Stimulated activated CD4-positive, alpha-beta T cell treated with anti-CD3 and anti-CD28 coated beads, TNF-alpha, amount 100 ng/mL, for 48 hours (primary cell): ENCODE measurements around the gene ARHGAP8.
"Not testable (repeated sequence)": the region's sequence is repeated elsewhere in the genome, so short reads cannot be mapped to it uniquely, and the experiment has no call there.

Experiments used
- DNase-seq, 3 donors: peaks; one replicate each; pipeline ENCODE4 v3.0.0-alpha.2; 2020; ENCODE audit warnings: low read depth in 3 of 3

ARHGAP8 gene

DNA sequence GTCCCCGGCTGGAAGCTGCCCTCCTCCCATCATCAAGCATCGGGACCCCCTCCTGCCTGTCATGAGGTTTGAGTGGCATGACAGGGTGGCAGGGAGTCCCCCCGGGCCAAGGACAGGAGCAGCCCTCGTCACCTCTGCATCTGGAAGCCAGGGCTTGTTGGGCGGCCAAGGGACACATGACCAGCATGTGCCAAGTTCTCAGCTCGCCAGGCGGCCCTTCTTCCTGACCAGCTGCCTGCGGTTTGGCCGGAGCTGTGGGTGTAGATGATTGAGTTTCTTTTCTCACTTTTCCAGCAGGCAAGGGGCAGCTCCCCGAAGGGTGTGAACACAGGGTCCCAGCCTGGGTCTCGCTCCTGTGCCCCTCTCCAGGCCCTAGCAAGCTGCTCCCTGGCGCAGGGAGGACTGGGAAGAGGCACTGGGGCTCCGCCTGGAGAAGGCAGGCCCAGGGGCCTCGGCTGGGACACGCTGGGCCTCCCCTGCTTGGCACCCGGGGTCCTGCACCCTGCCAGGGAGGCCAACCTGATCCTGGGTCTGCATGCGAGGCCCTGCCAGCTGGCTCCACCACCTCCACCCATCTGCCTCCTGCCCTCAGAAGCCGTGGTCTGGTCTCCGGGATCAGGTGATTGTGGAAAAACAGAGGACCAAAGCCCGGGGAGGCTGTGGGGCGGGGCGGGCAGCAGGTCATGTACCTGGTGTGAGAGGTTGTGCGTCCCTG is 13.4 kb downstream of the ARHGAP8 start:
- DNase-seq, result no peak

GRCh38 chr22:44773082-44773481 is 20.7 kb downstream of the ARHGAP8 start:
- no peak for DNase-seq

DNA sequence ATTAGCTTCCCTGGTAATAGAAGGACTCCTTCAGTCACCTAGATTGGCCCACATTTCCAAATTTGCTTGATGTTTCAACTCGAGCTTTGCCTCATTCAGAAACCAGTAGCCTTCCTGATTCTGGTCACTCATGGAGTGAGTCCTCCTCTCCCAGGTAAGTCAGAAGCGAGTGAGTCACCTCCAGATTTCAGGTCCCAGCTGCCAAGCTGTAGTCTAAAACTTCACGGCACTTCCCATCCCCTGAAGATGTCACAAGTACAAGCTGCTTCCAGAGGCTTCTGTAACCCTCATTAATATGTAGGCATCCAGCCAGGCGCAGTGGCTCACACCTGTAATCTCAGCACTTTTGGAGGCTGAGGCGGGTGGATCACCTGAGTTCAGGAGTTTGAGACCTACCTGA is 23.5 kb downstream of the ARHGAP8 start:
- no peak for DNase-seq

- DNase-seq, result no peak
Observed at GRCh38 chr22:44776605-44777363, 24.4 kb downstream of the ARHGAP8 start.

GRCh38 chr22:44777364-44777755 is 25.0 kb downstream of the ARHGAP8 start:
- no peak for DNase-seq

DNA sequence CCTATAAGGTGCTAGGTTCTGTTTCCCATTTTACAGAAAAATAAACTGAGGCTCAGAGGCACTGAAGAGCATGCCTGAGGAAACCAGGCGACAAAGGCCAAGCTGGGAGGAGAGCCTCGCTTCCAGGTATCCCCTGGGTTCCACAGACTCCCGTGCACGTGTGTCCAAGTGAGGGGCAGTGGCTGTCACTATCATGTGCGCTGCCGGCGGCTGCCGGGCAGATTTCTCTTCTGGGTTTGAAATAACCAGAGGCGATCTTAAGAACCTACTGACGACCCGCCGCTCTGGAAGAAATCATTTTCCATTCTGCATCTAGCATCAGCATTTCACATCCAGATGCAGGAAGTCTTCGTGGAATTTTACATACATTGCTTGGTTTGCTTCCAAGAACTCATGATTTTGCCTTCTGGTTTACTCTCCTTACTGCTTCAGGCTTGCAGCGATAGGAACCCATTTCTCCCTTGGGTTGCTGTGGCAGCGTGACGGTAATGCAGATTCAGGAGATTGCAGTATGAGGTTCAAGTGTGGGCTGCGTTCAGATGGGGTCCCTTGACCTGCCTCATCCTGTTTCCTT is 28.6 kb downstream of the ARHGAP8 start:
- DNase-seq, result no peak

GRCh38 chr22:44782363-44782963 is 30.1 kb downstream of the ARHGAP8 start:
- DNase-seq, result no peak

DNA sequence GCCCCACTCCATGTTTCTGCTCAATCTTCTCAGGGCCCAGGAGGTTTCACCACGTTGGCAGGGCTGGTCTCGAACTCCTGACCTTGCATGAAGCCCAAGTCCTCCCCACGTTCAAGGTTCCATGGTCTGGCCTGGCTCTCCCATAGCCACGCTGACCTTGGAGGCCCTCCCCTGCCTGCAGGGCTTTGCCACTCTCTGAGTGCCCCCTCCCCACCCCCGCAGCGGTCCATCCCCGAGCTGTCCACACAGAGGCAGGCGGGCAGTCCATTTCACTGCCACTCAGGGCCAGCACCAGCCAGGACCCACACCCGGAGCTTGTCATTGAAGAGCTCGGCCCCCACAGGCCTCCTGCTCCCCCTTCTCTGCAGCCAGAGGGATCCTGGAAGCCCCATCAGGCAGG is 30.7 kb downstream of the ARHGAP8 start:
- DNase-seq, result no peak

GRCh38 chr22:44783581-44783980 is 31.2 kb downstream of the ARHGAP8 start:
- no peak for DNase-seq

DNA sequence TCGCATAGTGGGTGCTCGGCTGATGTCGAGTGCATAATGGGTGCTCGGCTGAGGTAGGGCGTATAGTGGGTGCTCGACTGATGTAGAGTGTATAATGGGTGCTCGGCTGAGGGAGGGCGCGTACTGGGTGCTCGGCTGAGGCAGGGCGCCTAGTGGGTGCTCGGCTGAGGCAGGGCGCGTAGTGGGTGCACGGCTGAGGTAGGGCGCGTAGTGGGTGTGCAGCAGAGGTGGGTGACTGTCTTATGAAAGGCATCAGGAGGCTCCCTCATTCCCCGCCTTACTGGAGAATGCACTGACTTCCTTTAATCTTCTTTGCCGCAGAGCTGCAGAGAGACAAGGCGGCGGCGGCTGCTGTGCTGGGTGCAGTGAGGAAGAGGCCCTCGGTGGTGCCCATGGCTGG is 33.8 kb downstream of the ARHGAP8 start:
- no peak for DNase-seq

- no peak for DNase-seq
Observed at GRCh38 chr22:44786610-44787009, 34.2 kb downstream of the ARHGAP8 start.

DNA sequence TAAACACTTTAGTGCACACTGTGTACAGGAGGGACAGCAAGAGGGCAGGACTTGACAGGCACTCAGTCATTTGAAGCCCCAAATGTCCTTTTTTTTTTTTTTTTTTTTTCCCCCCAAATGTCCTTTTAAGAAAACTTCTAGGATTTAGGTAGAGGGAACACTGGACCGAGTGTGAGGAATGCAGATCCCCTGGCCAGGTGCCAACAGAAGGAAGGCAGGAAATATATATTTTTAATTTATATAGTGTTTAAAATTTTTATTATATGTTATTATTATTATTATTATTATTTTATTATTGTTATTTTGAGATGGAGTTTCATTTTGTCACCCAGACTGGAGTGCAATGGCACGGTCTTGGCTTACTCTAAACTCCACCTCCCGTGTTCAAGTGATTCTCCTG is 35.5 kb downstream of the ARHGAP8 start:
- DNase-seq, result no peak

GRCh38 chr22:44793106-44793505 is 40.7 kb downstream of the ARHGAP8 start:
- DNase-seq, result no peak

DNA sequence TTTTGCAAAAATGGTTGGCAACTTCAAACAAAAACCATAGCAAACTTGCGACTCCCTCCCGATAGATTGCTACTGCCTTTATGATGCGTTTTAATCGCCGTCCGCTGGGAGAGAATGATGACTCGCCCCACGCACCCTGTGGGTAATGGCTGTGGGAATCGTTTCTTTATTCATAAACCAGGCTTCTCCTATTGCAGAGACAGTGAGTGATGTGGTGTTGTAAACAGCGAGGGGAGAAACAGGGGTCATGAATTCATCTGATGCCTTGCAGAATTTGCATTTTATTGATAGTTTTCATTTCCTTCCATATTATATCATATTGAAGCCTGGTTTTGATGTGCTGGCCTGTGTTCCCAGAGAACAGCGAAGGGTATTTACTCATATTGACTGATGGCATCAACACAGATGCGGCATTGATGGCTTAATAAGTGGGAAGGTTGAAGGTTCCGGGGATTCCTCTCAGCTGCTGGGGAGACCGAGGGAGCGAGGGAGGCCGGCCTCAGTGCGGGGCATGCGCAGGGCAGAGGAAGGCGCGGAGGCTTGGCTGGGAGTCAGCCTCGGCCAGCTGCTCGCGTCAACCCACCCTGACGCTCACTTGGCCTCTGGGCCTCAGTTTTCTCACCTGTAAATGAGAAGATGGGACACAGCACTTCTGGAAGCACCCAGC is 41.3 kb downstream of the ARHGAP8 start:
- DNase-seq, result no peak

- no peak for DNase-seq
Observed at GRCh38 chr22:44795701-44796630, 43.6 kb downstream of the ARHGAP8 start.

DNA sequence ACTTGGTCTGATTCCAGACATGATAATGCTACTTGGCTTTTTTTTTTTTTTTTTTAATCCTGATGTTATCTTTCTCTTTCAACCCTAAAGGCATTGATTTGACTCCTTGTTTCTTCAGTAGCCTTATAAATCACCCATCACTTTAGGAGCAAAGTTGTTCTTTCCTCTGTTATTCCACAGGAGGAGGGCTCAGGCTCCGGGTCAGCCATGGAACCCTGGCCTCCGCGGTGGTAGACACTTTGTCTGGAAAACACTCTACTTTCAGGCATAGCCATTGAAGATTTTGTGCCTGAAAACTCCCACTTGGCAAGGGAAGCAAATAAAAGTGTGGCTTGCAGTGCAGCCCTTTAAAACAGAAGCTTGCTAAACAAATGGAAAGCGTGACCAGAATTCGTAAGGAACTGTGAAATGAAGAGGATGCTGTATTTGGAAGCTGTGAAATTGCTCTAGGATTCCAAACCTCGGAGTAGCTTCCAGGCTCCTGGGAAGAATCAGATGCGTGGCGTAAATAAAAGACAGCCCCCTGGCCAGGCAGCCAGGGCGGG is 44.9 kb downstream of the ARHGAP8 start:
- no peak for DNase-seq

- DNase-seq, result no peak
Observed at GRCh38 chr22:44799077-44799945, 46.9 kb downstream of the ARHGAP8 start.

GRCh38 chr22:44799946-44800634 is 47.7 kb downstream of the ARHGAP8 start:
- not testable (repeated sequence) for DNase-seq

- no peak for DNase-seq
Observed at GRCh38 chr22:44801476-44801875, 49.1 kb downstream of the ARHGAP8 start.
